Keratinocyte (primary cell): ENCODE measurements around the gene CRLF1.

Source experiments
- EZH2 ChIP-seq: IDR thresholded peaks from one replicate; pipeline ENCODE4 v1.6.1; 2012; ENCODE audit warnings: inconsistent platforms, mild to moderate bottlenecking, low read length, moderate library complexity
- TF ChIP-seq, protein P1 (sequence below), 3 experiments: IDR thresholded peaks in 1 of 3; conservative IDR thresholded peaks in 1 of 3; optimal IDR thresholded peaks in 1 of 3; 2 replicates in 2 of 3; 3 replicates in 1 of 3; pipeline versions ENCODE3 to v1.5.1; 2011; ENCODE audit warnings: low read length in 3 of 3, mild to moderate bottlenecking in 3 of 3, moderate library complexity in 2 of 3, control low read depth in 1 of 3, inconsistent platforms in 1 of 3; ENCODE audit not compliant: insufficient read depth in 2 of 3; ENCODE audit errors: extremely low read depth in 1 of 3

DNA sequence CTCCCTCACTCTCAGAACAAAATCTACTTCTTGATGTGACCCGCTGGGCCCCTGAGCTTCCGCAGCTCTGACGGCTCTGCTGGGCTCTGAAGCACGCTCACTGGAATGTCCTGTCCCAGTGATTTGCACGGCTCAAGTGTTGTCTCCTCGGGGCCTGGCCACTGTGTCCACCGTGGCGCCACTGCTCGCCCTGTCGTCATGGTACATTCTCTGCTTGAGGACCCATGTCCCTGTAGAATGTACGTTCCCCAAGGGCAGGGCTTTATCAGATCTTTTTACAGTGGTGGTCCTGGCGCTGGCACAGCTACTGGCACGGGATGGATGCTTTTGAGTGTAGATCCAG lies 42.3 kb upstream of the CRLF1 start:
- TF ChIP-seq, protein P1, sequence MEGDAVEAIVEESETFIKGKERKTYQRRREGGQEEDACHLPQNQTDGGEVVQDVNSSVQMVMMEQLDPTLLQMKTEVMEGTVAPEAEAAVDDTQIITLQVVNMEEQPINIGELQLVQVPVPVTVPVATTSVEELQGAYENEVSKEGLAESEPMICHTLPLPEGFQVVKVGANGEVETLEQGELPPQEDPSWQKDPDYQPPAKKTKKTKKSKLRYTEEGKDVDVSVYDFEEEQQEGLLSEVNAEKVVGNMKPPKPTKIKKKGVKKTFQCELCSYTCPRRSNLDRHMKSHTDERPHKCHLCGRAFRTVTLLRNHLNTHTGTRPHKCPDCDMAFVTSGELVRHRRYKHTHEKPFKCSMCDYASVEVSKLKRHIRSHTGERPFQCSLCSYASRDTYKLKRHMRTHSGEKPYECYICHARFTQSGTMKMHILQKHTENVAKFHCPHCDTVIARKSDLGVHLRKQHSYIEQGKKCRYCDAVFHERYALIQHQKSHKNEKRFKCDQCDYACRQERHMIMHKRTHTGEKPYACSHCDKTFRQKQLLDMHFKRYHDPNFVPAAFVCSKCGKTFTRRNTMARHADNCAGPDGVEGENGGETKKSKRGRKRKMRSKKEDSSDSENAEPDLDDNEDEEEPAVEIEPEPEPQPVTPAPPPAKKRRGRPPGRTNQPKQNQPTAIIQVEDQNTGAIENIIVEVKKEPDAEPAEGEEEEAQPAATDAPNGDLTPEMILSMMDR (optimal IDR thresholded peaks at IDR 0.05 in 1 of 3, IDR thresholded peaks at IDR 0.05 in 1 of 3, conservative IDR thresholded peaks at IDR 0.05 in 1 of 3; ENCODE audit: extremely low read depth in 1 of 3, insufficient read depth in 2 of 3, low read length in 3 of 3), result no peak
- TF ChIP-seq EZH2, result no peak
